Left renal pelvis (tissue), 4 donors: ENCODE results near the gene MAP3K1. TPM values are rescaled to one million over a fixed set of nuclear protein-coding genes. Genes with fewer than 3 reads are reported as not detected.
A peak's percentile ranks its signal among the peaks of the same experiment; 100 is the strongest.

Source experiments
- DNase-seq, 4 donors: peaks; one replicate each; pipeline ENCODE4 v3.0.0-alpha.2; 2013; ENCODE audit warnings: low read depth in 4 of 4, low spot score in 3 of 4
- polyA plus RNA-seq, 4 donors: library from polyadenylated mRNA; unstranded; fragments of 120-200 nt; gene quantifications; one replicate each; pipeline ENCODE4 v1.2.1, GENCODE V29; 2013; ENCODE audit not compliant: insufficient read length in 4 of 4

Gene MAP3K1
- polyA plus RNA-seq, 4 donors: 27.7 to 98.9 (median 88.4) TPM

DNA sequence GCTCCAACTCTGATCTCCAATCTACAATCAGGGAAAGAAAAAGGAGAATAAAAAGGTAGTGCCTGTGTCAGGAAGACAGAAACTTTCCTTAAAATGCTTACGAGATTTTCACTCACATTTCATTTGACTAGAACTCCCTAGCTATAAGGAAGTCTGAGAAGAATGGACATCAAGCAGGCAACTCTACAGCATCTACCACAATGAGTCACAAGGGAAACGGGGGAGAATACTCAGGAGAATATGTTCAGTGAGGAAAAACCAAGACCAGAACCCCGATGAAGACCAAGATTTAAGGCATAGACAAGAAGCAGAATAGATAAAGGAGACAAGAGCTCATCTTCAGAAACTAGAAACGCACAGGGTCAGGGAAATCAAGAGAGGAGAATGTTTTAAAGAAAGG is 85.0 kb downstream of the MAP3K1 start:
- DNase-seq: no peak

DNA sequence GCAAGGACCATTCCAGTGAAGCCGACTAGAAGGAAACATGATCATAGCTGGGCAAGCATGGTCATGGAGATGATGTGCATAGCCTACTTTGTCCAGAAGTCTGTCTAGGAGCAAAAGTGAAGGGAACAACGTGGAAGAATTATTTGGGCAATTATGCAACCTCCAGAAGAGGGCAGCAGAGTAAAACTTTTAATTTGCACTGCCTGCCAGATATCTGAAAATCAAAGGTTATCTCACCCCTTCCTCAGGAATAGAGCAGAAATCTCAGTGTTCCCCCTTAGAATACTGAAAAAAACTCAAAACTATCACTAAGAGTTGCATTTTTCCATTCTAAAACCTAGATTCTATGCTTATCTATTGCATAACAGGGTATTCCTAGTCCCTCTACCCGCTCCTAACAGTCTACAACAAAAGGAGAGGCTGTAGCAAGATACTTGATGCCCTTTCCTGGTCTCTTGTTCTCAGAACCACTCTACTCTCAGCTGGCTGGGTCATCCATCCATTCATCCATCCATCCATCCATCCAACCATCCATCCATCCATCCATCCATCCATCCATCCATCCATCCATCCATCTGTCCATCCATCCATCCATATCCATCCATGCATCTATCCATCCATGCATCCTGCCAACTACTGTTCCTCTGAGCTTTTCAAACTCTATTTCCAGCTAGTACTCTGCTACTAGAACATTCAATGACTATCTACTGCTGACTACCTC is 85.7 kb downstream of the MAP3K1 start:
- DNase-seq: no peak

DNA sequence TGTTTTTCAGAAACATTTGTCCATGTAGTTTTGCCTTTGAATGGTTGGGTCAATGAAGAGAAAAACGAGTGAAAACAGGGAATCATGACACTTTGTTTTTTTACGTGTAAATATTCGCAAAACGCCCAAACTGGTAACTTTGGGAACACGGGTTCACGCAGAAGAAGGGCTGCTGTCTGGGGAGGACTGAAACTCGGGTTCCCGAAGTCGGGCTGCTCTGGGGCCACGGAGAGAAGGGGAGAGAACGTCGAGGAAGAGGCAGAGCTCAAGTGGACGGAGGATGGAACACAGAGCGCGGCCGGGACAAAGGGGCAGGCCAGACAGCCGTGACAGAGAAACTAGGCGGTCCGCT is 93.6 kb downstream of the MAP3K1 start:
- DNase-seq: no peak

DNA sequence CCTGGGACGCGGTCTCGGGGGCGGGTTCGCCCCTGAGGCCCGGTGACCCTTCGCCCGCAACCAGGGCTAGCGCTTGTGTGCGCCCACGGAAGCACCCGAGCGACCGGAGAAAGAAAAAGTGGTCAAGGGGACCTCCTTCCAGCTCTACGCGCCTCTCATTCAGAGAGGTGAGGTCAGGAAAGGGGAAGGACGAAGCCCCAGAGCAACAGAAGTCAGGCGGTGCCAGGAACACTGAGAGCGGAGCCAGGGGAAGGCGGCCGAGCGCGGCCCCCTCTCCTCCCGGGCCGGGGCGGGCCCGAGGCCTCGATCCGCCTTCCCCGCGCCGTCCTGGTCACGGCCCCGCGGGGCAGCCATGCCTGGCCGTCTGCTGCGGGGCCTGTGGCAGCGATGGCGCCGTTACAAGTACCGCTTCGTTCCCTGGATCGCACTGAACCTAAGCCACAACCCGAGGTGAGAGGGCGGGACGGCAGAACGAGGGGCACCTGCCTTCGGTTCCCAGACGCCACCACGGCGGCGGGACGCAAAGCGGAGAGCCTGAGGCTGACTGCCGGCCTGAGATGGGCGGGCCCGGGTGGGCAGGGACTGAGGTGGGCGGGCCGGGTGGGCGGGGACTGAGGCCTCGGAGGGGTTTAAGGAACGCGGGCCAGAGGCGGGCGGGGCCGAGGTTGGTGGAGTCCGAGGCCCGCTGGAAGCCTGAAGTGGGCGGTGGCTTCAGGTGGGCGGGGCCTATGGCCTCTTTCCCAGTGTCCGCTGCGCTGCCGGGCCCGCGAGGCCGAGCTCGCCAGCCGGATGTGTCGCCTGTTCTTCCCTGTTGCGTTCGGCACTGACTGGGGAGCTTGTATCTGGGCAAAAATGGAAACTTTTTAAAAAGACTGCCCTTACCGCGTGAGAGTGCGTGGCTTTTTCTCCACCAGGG is 94.2 kb downstream of the MAP3K1 start, which contains the start of gene SETD9:
Gene SETD9, plus strand, starts transcription at position 303 of the 916 bp plus-strand sequence. Its CDS starts 50 bp downstream, at position 353.
- DNase-seq: peak; percentile 94

DNA sequence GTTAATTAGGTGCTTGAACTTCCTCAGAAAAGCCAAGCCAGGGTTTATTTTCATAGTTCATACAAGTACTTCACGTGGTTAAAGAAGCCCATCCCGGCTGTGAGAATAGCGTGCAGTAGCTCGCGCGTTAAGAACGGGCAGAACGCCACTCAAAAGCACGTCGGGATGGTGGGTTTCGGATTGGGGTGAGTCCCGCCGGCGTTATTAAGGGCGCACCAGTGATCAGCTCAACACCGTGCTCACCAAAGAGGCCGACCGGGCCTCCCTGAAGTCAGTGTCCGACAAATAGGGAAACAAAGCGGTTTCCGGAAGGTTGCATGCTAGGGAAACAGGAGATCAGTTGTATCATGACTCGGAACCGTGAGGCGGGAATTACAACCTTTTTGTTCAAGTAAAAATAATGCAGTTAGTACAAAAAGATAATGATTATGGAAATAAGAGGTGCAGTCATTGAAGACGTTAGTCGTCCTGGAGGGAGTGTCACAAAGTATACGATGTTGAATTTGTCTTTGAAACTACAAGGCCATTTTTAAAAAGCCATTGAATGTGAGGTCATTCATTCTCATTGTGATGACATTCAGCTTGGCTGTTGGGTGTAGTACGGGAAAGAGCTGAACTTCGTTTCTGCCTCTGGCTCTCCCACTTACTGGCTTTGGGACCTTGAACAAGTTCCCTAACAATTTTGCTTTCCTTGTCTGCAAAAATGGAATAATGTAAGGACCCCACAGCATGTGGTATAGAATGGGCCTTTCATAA is 95.0 kb downstream of the MAP3K1 start:
- DNase-seq: peak in 2 of 4 donors; percentile 42 to 48

DNA sequence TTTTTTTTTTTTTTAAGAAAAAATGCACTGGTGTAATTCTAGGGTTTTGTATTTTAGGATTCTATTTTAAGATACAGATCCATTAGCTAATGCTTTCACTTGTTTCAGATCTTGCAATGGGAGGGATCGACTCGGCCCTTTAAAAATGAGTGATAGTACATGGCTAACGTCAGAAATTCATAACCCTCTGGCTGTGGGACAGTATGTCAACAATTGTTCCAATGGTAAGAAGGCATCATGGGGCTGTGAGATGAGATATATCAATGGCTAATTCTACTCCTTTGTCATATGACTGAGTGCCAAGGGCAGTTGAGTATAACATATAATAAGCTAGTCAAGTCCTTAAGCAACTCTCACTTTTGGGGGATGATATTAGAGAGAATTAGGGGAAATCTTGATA is 98.4 kb downstream of the MAP3K1 start:
- no peak for DNase-seq

DNA sequence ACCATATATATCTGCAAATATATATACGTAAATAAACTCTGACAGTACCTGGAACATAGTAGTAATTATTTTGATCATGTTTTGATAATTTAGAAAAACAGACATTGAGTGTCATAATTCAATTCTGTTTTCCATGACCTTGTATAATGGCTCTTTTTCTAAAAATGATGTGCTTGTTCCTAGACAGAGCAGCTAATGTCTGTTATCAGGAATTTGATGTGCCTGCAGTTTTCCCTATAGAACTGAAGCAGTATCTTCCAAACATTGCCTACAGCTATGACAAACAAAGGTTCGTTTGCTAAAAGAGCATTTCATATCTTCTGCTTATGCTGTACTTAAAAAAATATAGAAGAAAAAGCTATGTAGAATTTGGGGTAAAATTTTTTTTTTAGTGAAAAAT is 99.3 kb downstream of the MAP3K1 start:
- no peak for DNase-seq

DNA sequence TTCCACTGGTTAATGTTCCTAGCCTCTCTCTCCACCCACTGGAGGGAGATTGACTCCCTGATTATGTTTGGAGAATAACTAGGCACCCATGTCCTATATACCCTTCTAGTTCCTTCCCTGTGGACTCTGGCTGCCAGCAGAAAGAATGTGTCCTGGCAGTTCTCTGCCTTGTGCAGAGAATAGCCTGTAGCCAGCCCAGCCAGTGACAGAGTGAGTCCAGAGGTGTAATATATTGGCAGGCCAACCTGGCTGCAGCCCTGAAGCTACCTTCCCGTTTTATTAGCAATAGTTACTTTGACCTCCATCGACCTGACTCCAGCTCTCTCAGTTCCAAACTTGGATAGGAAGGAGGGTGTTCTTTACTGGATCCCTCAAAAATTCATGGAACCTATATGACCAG is 102.2 kb downstream of the MAP3K1 start:
- DNase-seq: no peak

DNA sequence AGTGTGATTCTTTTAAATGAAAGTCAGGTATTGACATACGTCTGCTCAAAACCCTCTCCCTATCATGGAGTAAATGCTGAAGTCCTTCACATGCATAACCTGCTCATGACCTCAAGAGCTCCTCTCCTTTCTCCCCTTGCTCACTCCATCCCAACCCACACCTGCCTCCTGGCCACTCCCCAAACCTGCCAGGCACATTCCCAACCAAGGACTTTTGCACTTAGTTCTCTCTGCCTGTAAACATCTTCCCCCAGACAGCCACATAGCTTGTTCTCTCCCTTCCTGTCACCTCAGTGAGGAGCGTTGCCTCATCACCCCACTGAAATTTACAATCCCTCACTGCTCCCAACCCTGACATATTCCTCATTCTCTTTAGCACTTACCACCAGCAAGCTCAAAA is 102.7 kb downstream of the MAP3K1 start:
- DNase-seq: no peak

DNA sequence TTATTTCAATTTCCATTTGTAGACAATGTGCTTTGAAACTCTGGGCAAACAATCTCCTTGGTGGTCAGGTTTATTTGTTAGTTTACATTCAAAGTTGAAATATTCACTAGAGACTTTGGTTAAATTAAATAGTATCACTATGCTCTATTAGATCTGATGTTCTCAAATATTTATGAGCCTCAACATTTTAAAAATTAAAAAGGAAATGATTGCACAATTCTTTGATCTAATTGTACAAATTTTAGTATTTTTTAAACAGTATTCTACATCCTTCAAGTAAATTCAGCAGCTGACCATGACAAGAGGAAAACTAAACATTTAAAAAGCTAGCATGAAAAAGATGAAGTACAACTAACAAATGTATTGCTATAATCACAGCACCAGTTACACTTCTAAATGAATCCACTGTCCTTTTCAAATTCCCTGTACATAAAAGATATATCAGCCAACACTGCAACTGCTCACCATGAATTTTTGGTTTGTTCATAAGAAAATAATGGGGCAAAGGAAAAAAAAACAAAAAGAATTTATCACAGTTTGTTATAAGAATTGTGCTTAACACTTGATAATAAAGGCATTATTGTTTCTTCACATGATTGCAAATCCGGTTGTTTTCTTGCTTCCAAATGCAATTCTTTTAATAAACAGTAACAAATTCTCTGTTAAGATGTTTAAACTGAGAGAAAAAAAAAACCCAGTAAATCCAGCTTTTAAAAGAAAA is 104.8 kb downstream of the MAP3K1 start:
- DNase-seq: no peak

DNA sequence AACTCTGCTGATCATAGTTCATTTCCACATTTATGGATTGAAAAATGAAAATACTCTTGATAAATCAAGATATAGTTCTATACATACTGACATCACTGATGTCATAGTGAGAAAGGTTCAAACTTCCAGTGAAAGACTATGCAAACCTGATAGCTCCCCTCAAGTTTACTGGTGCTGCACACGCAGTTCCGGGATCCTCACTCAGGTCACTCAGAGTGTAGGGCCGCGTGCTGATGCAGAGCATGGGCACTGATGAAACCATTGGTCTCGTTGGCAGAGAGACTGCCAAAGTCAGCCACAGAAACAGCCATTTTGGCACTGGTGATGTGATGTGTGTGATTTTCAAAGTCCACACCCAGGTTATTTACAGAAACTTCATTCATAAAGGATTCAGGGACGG is 107.6 kb downstream of the MAP3K1 start:
- no peak for DNase-seq

DNA sequence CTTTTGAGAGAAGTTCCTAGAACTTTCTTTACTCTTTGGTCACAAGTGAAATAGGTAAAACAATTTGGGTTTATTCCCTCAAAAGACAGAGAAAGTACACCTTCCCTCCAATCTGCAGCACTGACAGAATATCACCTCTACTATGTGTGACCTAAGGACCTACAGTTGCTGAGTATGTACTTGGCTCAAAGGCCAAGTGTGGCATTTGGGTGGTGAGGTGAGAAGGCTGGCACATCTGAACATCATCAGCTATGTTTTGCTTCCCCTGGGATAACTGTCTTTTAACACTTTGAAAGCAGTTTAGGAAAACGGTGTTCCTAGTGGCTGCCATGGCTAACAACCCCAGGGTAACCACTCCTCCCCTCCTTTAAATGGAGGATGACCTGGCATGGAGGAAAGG is 119.0 kb downstream of the MAP3K1 start:
- DNase-seq: no peak

DNA sequence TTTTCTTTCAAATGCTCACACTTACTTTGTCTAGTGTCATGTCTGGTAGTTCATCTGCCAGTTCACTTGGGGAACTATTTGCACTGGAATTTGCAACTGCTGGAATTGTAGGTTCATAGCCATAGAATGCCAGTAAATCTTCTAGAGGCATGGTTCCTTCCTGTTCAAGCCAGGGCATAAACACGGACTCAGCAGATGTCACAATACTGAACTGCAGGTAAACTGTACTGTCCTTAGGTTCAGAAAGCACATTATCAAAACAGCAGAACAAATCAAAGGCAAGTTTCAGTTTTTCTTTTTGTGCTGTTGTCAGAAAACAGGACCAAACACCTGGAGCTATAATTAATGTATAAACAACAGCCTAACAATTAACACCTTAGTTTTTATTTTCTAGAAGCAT is 123.5 kb downstream of the MAP3K1 start:
- no peak for DNase-seq

DNA sequence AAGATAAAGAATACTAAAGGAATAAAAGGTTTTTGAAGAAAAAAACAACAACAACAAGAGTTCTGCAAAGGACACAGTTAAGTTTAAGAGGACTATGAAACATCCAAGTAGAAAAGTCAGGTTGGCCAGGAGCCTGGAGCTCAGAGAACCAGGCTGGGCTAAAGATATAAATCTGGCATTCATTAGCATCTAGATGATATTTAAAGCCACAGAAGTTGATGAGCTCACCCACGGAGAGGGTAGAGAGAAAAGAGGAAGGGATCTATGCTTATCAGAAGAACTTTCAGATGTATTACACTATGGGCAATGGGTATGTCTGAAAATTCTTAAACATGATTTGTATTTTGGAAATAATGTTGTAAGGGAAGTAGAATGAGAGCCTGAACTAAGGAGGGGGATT is 126.6 kb downstream of the MAP3K1 start:
- DNase-seq: no peak

Other genes with a start within 250 kb of the MAP3K1 start
- 10 to 100 TPM in 3 of 4 donors, 1 to 10 TPM in 1; 2.8 to 23.2 (median 13.4) TPM for gene SETD9, start 94.0 kb downstream of the MAP3K1 start, polyA plus RNA-seq
- 10 to 100 TPM; 35.4 to 44.5 (median 36.6) TPM for gene MIER3, start 136.6 kb downstream of the MAP3K1 start, polyA plus RNA-seq